Measurements from ENCODE around the gene MYPN. TPM values are rescaled to one million over a fixed set of nuclear protein-coding genes. Genes with fewer than 3 reads are reported as not detected.

The MYPN gene
- total RNA-seq, 3 donors from 2014 or later: 0.47 to 1.8 (median 0.93) TPM

DNA sequence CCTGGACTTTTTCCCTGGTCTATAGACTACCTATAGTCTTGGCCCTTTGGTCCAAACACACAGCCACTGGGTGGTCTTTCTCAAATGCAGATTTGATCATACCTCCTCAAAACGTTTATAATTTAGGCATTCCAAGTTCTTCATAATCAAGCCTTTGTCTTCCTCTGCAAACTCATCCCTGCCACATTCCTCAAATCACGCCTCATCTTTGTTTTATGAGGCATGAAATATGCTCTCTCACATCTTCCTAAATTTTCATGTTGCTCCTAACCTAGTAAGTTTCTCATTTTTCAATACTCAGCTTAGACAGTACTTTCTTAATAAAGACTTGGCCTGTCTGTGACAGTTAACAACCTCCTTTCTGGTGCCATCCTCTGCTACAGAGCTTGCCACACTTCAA lies 23.3 kb upstream of the MYPN start:
- TF ChIP-seq, protein P1, sequence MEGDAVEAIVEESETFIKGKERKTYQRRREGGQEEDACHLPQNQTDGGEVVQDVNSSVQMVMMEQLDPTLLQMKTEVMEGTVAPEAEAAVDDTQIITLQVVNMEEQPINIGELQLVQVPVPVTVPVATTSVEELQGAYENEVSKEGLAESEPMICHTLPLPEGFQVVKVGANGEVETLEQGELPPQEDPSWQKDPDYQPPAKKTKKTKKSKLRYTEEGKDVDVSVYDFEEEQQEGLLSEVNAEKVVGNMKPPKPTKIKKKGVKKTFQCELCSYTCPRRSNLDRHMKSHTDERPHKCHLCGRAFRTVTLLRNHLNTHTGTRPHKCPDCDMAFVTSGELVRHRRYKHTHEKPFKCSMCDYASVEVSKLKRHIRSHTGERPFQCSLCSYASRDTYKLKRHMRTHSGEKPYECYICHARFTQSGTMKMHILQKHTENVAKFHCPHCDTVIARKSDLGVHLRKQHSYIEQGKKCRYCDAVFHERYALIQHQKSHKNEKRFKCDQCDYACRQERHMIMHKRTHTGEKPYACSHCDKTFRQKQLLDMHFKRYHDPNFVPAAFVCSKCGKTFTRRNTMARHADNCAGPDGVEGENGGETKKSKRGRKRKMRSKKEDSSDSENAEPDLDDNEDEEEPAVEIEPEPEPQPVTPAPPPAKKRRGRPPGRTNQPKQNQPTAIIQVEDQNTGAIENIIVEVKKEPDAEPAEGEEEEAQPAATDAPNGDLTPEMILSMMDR (IDR thresholded peaks at IDR 0.05): no peak
- no peak overlapping the region for H3K4me3 ChIP-seq
- H3K4me1 ChIP-seq (ENCODE audit: low read depth): no peaks in the 10 kb centered on the region
- H3K36me3 ChIP-seq (ENCODE audit: low read depth): no peaks in the 10 kb centered on the region
- ATAC-seq: no peak
- no peaks in the 10 kb centered on the region for H3K9me3 ChIP-seq
- intact Hi-C loops (cut with DNase I, micrococcal nuclease): loop anchor here in 1 of 2 donors (10.0 kb wide), 1 partner anchor 69 kb away; no protein-coding TSS in a partner anchor
- no peak for DNase-seq

DNA sequence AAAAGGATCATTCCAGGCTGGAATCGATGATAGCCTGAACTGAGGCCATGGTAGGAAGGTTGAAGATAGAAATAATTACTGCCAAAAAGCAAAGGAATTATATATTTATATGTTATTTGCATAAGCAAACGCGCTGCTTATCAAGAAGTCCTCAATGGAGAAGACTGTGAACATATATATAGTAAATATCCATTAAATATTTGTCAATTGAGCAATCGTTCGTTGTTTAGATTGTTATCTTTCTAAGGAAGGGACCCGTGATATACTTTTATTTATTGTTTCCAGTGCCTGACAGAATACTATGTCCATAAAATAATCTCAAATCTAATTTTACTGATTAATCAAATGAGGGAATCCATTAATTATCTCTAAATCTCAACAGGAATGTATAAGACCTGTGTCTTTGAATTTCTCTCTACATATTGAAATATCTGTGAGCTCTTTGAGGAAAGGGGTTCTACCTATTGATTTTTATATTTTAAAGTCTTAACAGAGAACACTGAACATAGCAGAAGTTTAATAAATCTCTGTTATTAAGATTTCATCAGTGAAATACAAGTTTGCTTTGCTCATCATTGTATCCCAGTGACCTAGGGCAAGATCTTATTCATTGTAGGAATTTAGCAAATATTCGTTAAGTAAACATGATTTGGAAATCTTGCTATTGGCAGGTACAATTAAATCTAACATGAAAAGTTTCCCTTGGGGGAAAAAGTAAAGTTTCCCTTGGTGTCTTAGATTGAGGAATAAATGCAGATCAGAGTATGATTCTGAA lies 22.2 kb upstream of the MYPN start:
- Histone ChIP-seq H3K4me1 (ENCODE audit: low read depth) (no peaks in the 10 kb centered on the region), H3K36me3 (ENCODE audit: low read depth) (no peaks in the 10 kb centered on the region), H3K4me3 (no peak overlapping the region), H3K9me3 (no peaks in the 10 kb centered on the region)
- TF ChIP-seq, protein P1 (IDR thresholded peaks at IDR 0.05): no peak
- intact Hi-C loops (cut with DNase I, micrococcal nuclease): loop anchor here in 1 of 2 donors (10.0 kb wide), 1 partner anchor 68 kb away; no protein-coding TSS in a partner anchor
- no peak for DNase-seq
- ATAC-seq: no peak

DNA sequence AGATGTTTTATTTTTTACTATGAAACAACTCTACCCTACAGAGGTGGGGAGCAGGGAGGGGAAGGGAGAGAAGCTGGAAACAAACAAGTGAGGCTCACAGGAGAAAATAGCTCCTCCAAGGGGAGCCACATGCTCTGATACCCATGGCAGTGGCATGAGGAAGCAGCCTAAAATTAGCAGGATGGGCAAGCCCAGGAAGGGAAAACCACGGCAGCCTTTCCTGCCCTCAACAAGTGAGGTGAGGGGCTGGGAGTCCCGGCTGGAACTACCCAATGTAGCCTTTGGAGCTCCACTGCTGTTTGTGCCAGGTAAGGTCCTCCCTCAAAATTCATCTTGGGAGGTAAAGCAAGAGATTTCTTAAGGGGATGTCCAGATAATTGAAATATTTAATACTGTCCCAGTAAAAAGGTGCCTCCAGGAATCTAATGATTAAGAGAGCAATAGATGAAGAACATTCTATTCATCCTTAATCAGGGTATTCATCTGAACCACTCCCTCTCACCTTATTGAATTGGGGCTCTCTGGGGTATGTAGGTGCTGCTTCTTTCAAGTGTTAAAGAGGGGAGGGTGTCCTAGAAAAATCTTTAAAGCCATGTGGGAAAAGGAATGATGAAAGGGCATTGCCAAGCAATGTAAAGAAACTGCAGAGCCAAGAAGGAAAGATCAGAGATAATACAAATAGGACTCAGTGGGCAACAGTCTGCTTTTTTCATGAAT lies 21.4 kb upstream of the MYPN start:
- H3K9me3 ChIP-seq: no peaks in the 10 kb centered on the region
- TF ChIP-seq, protein P1 (IDR thresholded peaks at IDR 0.05): no peak
- ATAC-seq (no peak), DNase-seq (no peak)
- intact Hi-C loops (cut with DNase I, micrococcal nuclease): loop anchor here in 1 of 2 donors (10.0 kb wide), 1 partner anchor 67 kb away; no protein-coding TSS in a partner anchor
- H3K36me3 ChIP-seq (ENCODE audit: low read depth): no peaks in the 10 kb centered on the region
- no peak overlapping the region for H3K4me3 ChIP-seq
- no peaks in the 10 kb centered on the region for H3K4me1 ChIP-seq (ENCODE audit: low read depth)

DNA sequence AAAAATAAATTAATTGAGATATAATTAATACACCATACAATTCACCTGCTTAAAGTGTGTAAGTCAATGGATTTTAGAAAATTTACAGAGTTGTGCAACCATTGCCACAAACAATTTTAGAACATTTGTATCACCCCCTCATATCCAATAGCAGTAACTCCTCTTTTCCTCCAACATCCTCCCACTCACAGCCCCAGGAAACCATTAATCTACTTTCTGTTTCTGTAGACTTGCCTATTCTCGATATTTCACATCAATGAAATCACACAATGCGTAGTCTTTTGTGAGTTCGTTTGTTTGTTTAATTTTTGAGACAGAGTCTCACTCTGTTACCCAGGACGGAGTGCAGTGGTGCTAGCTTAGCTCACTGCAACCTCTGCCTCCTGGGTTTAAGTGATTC lies 20.5 kb upstream of the MYPN start:
- no peaks in the 10 kb centered on the region for H3K9me3 ChIP-seq
- TF ChIP-seq, protein P1 (IDR thresholded peaks at IDR 0.05): no peak

DNA sequence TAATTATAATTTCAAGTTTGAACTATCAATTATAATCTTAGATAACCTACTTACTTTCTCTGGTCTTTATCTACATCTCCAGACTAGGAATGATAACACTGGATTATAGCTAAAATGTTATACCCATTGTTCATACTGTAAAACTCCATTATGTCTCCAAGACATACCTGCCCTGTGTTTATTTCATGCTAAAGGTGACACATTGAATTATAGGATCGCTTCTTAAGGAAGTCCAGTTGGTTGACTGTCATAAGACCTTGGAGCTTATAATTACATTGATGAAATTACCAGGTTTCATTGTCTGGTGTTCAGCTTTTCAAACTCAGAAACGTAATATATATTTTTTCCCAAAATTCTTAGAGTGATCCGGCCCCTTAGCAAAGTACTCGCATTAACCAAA lies 18.7 kb upstream of the MYPN start:
- DNase-seq (no peak), ATAC-seq (peak; percentile 54)
- Histone ChIP-seq H3K9me3 (no peaks in the 10 kb centered on the region), H3K36me3 (ENCODE audit: low read depth) (no peaks in the 10 kb centered on the region), H3K4me1 (ENCODE audit: low read depth) (no peaks in the 10 kb centered on the region), H3K4me3 (no peak overlapping the region)
- intact Hi-C loops (cut with DNase I, micrococcal nuclease): no loop called here
- TF ChIP-seq, protein P1 (IDR thresholded peaks at IDR 0.05): no peak

More for the DNA sequence above, 20.5 kb upstream of the MYPN start:
- Histone ChIP-seq H3K36me3 (ENCODE audit: low read depth) (no peaks in the 10 kb centered on the region), H3K4me1 (ENCODE audit: low read depth) (no peaks in the 10 kb centered on the region), H3K4me3 (no peak overlapping the region)
- intact Hi-C loops (cut with DNase I, micrococcal nuclease): loop anchor here in 1 of 2 donors (10.0 kb wide), 1 partner anchor 66 kb away; no protein-coding TSS in a partner anchor
- ATAC-seq: no peak
- no peak for DNase-seq
